ENCODE results near the gene CRBN.

- TF ChIP-seq CTCF (IDR thresholded peaks at IDR 0.05) (no peak), POLR2A (IDR thresholded peaks at IDR 0.05) (no peak)
Measured at GRCh38 chr3:3107181-3107580, 72.3 kb downstream of the CRBN start.
